ENCODE results near the gene PPP5C.

DNA sequence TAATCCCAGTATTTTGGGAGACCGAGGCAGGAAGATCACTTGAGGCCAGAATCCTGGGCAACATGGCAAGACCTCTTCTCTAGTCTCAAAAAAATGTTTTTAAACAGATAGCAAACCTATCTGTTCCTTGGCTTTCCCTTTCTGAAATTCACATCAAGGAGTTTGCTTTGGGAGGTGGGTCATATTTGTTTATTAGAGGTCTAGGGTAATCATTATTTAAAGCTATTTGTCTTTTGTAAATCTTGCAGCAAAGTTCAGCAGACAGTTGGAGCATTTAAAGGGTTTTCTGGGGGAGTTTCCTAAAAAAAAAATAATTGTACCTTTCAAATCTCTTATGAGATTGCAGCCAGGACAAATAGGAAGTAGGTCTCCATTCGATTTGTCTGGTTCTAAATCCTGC is 17.5 kb downstream of the PPP5C start:
- TF ChIP-seq, protein P1, sequence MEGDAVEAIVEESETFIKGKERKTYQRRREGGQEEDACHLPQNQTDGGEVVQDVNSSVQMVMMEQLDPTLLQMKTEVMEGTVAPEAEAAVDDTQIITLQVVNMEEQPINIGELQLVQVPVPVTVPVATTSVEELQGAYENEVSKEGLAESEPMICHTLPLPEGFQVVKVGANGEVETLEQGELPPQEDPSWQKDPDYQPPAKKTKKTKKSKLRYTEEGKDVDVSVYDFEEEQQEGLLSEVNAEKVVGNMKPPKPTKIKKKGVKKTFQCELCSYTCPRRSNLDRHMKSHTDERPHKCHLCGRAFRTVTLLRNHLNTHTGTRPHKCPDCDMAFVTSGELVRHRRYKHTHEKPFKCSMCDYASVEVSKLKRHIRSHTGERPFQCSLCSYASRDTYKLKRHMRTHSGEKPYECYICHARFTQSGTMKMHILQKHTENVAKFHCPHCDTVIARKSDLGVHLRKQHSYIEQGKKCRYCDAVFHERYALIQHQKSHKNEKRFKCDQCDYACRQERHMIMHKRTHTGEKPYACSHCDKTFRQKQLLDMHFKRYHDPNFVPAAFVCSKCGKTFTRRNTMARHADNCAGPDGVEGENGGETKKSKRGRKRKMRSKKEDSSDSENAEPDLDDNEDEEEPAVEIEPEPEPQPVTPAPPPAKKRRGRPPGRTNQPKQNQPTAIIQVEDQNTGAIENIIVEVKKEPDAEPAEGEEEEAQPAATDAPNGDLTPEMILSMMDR (IDR thresholded peaks at IDR 0.05): no peak
- TF ChIP-seq POLR2AphosphoS5 (IDR thresholded peaks at IDR 0.05): no peak
